ENCODE measurements around the gene SUPT6H.

The SUPT6H gene

GRCh38 chr17:28704219-28704858 is 42.3 kb downstream of the SUPT6H start:
- no peak for TF ChIP-seq TAF1 (IDR thresholded peaks at IDR 0.05; ENCODE audit: borderline replicate concordance, low read depth, low read length)
- TF ChIP-seq POLR2AphosphoS5 (IDR thresholded peaks at IDR 0.05; ENCODE audit: low read depth, low read length): no peak
- no peak for TF ChIP-seq POLR2A (IDR thresholded peaks at IDR 0.05; ENCODE audit: low read depth, low read length)
- FAIRE-seq (no peak), DNase-seq (ENCODE audit: insufficient read length) (no peak)

- DNase-seq (ENCODE audit: insufficient read length) (no peak), FAIRE-seq (no peak)
- TF ChIP-seq TAF1 (IDR thresholded peaks at IDR 0.05; ENCODE audit: borderline replicate concordance, low read depth, low read length): no peak
- TF ChIP-seq POLR2A (IDR thresholded peaks at IDR 0.05; ENCODE audit: low read depth, low read length): no peak
- no peak for TF ChIP-seq POLR2AphosphoS5 (IDR thresholded peaks at IDR 0.05; ENCODE audit: low read depth, low read length)
Observed at GRCh38 chr17:28705074-28705659, 43.2 kb downstream of the SUPT6H start.

- FAIRE-seq (no peak), DNase-seq (ENCODE audit: insufficient read length) (no peak)
- TF ChIP-seq POLR2A (IDR thresholded peaks at IDR 0.05; ENCODE audit: low read depth, low read length) (no peak), POLR2AphosphoS5 (IDR thresholded peaks at IDR 0.05; ENCODE audit: low read depth, low read length) (no peak), TAF1 (IDR thresholded peaks at IDR 0.05; ENCODE audit: borderline replicate concordance, low read depth, low read length) (no peak)
Observed at GRCh38 chr17:28705728-28706334, 43.8 kb downstream of the SUPT6H start.

GRCh38 chr17:28706471-28707338 is 44.7 kb downstream of the SUPT6H start:
- no peak for FAIRE-seq
- TF ChIP-seq TAF1 (IDR thresholded peaks at IDR 0.05; ENCODE audit: borderline replicate concordance, low read depth, low read length) (no peak), POLR2A (IDR thresholded peaks at IDR 0.05; ENCODE audit: low read depth, low read length) (no peak), POLR2AphosphoS5 (IDR thresholded peaks at IDR 0.05; ENCODE audit: low read depth, low read length) (no peak)
- DNase-seq (ENCODE audit: insufficient read length): no peak

- FAIRE-seq (no peak), DNase-seq (ENCODE audit: insufficient read length) (no peak)
- TF ChIP-seq POLR2AphosphoS5 (IDR thresholded peaks at IDR 0.05; ENCODE audit: low read depth, low read length): no peak
- TF ChIP-seq POLR2A (IDR thresholded peaks at IDR 0.05; ENCODE audit: low read depth, low read length): no peak
- TF ChIP-seq TAF1 (IDR thresholded peaks at IDR 0.05; ENCODE audit: borderline replicate concordance, low read depth, low read length): no peak
Observed at GRCh38 chr17:28707339-28707720, 45.3 kb downstream of the SUPT6H start.

GRCh38 chr17:28710861-28711722 is 49.1 kb downstream of the SUPT6H start:
- DNase-seq (ENCODE audit: insufficient read length) (peak; percentile 94), FAIRE-seq (no peak)
- TF ChIP-seq POLR2AphosphoS5 (IDR thresholded peaks at IDR 0.05; ENCODE audit: low read depth, low read length) (peak; percentile 55), TAF1 (IDR thresholded peaks at IDR 0.05; ENCODE audit: borderline replicate concordance, low read depth, low read length) (no peak), POLR2A (IDR thresholded peaks at IDR 0.05; ENCODE audit: low read depth, low read length) (peak; percentile 80)

- FAIRE-seq (no peak), DNase-seq (ENCODE audit: insufficient read length) (no peak)
- TF ChIP-seq POLR2AphosphoS5 (IDR thresholded peaks at IDR 0.05; ENCODE audit: low read depth, low read length) (no peak), POLR2A (IDR thresholded peaks at IDR 0.05; ENCODE audit: low read depth, low read length) (no peak; the same call in 1 of the 2 replicates), TAF1 (IDR thresholded peaks at IDR 0.05; ENCODE audit: borderline replicate concordance, low read depth, low read length) (no peak)
Observed at GRCh38 chr17:28711723-28712031, 49.7 kb downstream of the SUPT6H start, which contains the start of gene PROCA1. PROCA1 (minus strand) TSS chr17:28711888; CDS start chr17:28711660, 228 bp downstream.

GRCh38 chr17:28712032-28712704 is 50.2 kb downstream of the SUPT6H start:
- TF ChIP-seq TAF1 (IDR thresholded peaks at IDR 0.05; ENCODE audit: borderline replicate concordance, low read depth, low read length): 0 out of 2 replicates have a peak, but pooled peaks have one; percentile 44
- no peak; the same call in none of the 2 replicates for TF ChIP-seq POLR2A (IDR thresholded peaks at IDR 0.05; ENCODE audit: low read depth, low read length)
- peak; percentile 72 for DNase-seq (ENCODE audit: insufficient read length)
- peak; percentile 64 for FAIRE-seq

- no peak for FAIRE-seq
- no peak for TF ChIP-seq POLR2AphosphoS5 (IDR thresholded peaks at IDR 0.05; ENCODE audit: low read depth, low read length)
- no peak for TF ChIP-seq TAF1 (IDR thresholded peaks at IDR 0.05; ENCODE audit: borderline replicate concordance, low read depth, low read length)
- TF ChIP-seq POLR2A (IDR thresholded peaks at IDR 0.05; ENCODE audit: low read depth, low read length): no peak
- DNase-seq (ENCODE audit: insufficient read length): no peak
Observed at GRCh38 chr17:28712705-28713415, 50.9 kb downstream of the SUPT6H start.

All from GM12892 (cell line).